Epithelial cell of esophagus (primary cell): ENCODE measurements around the gene ANXA10.

Experiments used
- DNase-seq: peaks from one replicate; pipeline ENCODE4 v3.0.0; 2010; ENCODE audit warnings: low read depth
- H3K4me3 ChIP-seq: 2 replicates; pipeline ENCODE4 v1.5.1; 2011; ENCODE audit warnings: mild to moderate bottlenecking, low read length, control low read depth
- CTCF ChIP-seq: IDR thresholded peaks from 2 replicates; pipeline ENCODE4 v1.5.1; 2011; ENCODE audit warnings: low read depth, mild to moderate bottlenecking, low read length, control low read depth, inconsistent platforms; ENCODE audit not compliant: insufficient read depth; ENCODE audit errors: missing control alignments

Gene ANXA10

GRCh38 chr4:168095776-168096406 is 3.6 kb downstream of the ANXA10 start:
- no peak for TF ChIP-seq CTCF
- H3K4me3 ChIP-seq: no peak overlapping the region

GRCh38 chr4:168096407-168096784 is 4.1 kb downstream of the ANXA10 start:
- DNase-seq: no peak
- no peak for TF ChIP-seq CTCF
- H3K4me3 ChIP-seq: no peak overlapping the region

More at GRCh38 chr4:168095776-168096406, 3.6 kb downstream of the ANXA10 start:
- peak; percentile 52 for DNase-seq

- H3K4me3 ChIP-seq: no peak overlapping the region
- no peak for DNase-seq
- no peak for TF ChIP-seq CTCF
Observed at GRCh38 chr4:168097161-168097560, 4.8 kb downstream of the ANXA10 start.

GRCh38 chr4:168098248-168098717 is 5.9 kb downstream of the ANXA10 start:
- H3K4me3 ChIP-seq: no peak overlapping the region
- peak; percentile 73 for DNase-seq
- TF ChIP-seq CTCF: no peak

GRCh38 chr4:168099195-168099594 is 6.9 kb downstream of the ANXA10 start:
- TF ChIP-seq CTCF: no peak
- no peak overlapping the region for H3K4me3 ChIP-seq
- no peak for DNase-seq

- no peak for DNase-seq
- TF ChIP-seq CTCF: no peak
- no peak overlapping the region for H3K4me3 ChIP-seq
Observed at GRCh38 chr4:168101026-168101425, 8.7 kb downstream of the ANXA10 start.

- no peak overlapping the region for H3K4me3 ChIP-seq
- DNase-seq: no peak
- TF ChIP-seq CTCF: no peak
Observed at GRCh38 chr4:168102403-168102802, 10.1 kb downstream of the ANXA10 start.
